Caco-2 (cell line): ENCODE results near the gene SNAPC4. TPM values are rescaled to one million over a fixed set of nuclear protein-coding genes. Genes with fewer than 3 reads are reported as not detected.

ENCODE experiments used
- BruUV-seq: library from RNA; stranded (reverse); fragments of 400-500 nt; replicated peaks from 2 replicates; lab custom pipeline; 2021; lab: Mats Ljungman, UMichigan
- CTCF ChIA-PET: fragments of 300-600 bp; sonication (Branson Sonifier 250); formaldehyde crosslinking; loops from one replicate; lab custom pipeline; 2022; ENCODE audit warnings: antibody characterized with exemption; lab: Charles Lee
- POLR2A ChIA-PET: fragments of 300-600 bp; sonication (Branson Sonifier 250); formaldehyde crosslinking; loops from one replicate; lab custom pipeline; 2022; ENCODE audit warnings: antibody characterized with exemption; lab: Charles Lee
- DNase-seq, 2 experiments: peaks; one replicate each; pipeline versions ENCODE4 v3.0.0 to v3.0.0-alpha.2; 2020 to 2022
- H3K27me3 ChIP-seq: replicated peaks from 2 replicates; pipeline ENCODE4 v1.6.0; 2011; ENCODE audit warnings: low read length; ENCODE audit not compliant: control insufficient read depth, insufficient read depth
- H3K36me3 ChIP-seq: 2 replicates; pipeline ENCODE4 v1.5.1; 2011; ENCODE audit warnings: low read length; ENCODE audit not compliant: control insufficient read depth, insufficient read depth
- H3K4me1 ChIP-seq: fragments of 250-450 bp; sonication (Bioruptor Pico); 2 replicates; pipeline ENCODE4 v1.5.1; 2020; ENCODE audit warnings: mild to moderate bottlenecking
- H3K4me3 ChIP-seq: 2 replicates; pipeline ENCODE4 v1.5.1; 2011; ENCODE audit warnings: low read depth, mild to moderate bottlenecking, control low read depth, low read length
- H3K9me3 ChIP-seq: fragments of 250-450 bp; sonication (Bioruptor Pico); 2 replicates; pipeline ENCODE4 v1.5.1; 2020; ENCODE audit warnings: mild to moderate bottlenecking, moderate library complexity
- H3K27ac Mint-ChIP-seq: one replicate; pipeline ENCODE4 v1.8.0; 2022; ENCODE audit warnings: mixed read lengths; ENCODE audit not compliant: unreplicated experiment
- H3K27me3 Mint-ChIP-seq: one replicate; pipeline ENCODE4 v1.8.0; 2022; ENCODE audit warnings: mixed read lengths; ENCODE audit not compliant: insufficient read depth, unreplicated experiment
- H3K36me3 Mint-ChIP-seq: one replicate; pipeline ENCODE4 v1.8.0; 2022; ENCODE audit warnings: mild to moderate bottlenecking, mixed read lengths; ENCODE audit not compliant: insufficient read depth, unreplicated experiment
- H3K4me1 Mint-ChIP-seq: one replicate; pipeline ENCODE4 v1.8.0; 2022; ENCODE audit warnings: low read depth, mixed read lengths; ENCODE audit not compliant: unreplicated experiment
- H3K4me3 Mint-ChIP-seq: one replicate; pipeline ENCODE4 v1.8.0; 2022; ENCODE audit warnings: mild to moderate bottlenecking, moderate library complexity, mixed read lengths; ENCODE audit not compliant: unreplicated experiment
- H3K9me3 Mint-ChIP-seq: one replicate; pipeline ENCODE4 v1.8.0; 2022; ENCODE audit warnings: mixed read lengths; ENCODE audit not compliant: unreplicated experiment
- CTCF ChIP-seq, 2 experiments: fragments of 200-600 bp in 1 of 2; IDR thresholded peaks; 1 replicate in 1 of 2; 2 replicates in 1 of 2; pipeline versions ENCODE4 v1.5.1 to v1.8.0; 2011 to 2022; ENCODE audit warnings: antibody characterized with exemption in 1 of 2, control low read depth in 1 of 2, inconsistent platforms in 1 of 2, low read depth in 1 of 2, low read length in 1 of 2, mild to moderate bottlenecking in 1 of 2, moderate library complexity in 1 of 2; ENCODE audit not compliant: insufficient read depth in 1 of 2, severe bottlenecking in 1 of 2, unreplicated experiment in 1 of 2
- intact Hi-C: fragments of 100-400 bp; cut with micrococcal nuclease; formaldehyde crosslinking; loops from one replicate; pipeline ENCODE4 v1.10.0; 2022; ENCODE audit not compliant: unreplicated experiment
- total RNA-seq: library from RNA; stranded (reverse); gene quantifications from 2 replicates; pipeline ENCODE4 v1.2.3, GENCODE V29; 2022

Gene SNAPC4
- total RNA-seq, 1 experiment from 2014 or later: 15.3 TPM

DNA sequence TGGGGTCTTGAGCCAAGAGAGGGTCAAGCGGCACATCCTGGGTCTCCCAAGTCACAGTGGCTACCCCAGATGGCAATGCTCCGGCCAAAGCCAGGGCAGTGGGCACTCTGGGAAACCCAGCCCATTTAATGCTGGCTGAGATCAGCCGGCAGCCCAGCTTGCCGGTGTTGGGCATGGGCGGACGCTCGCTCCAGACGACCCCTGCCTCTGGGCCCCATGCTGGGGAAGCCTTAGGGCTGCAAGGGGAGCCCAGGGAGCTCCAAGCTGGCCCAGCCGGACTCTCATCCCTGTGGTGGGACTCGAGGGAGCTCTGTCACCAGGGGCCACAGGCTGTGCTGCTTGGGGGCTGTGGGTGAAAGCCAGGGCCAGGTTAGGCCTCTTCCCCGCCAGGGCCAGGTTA lies 20.6 kb downstream of the SNAPC4 start:
- no peaks in the 10 kb centered on the region for H3K4me1 ChIP-seq
- ChIA-PET CTCF (interaction anchor here (0.6 kb wide), 1 partner anchor 21 kb away, joined by 4 read pairs; no protein-coding TSS in a partner anchor), POLR2A (no interaction called here)
- Mint-ChIP-seq H3K27ac (no peak overlapping the region), H3K9me3 (no peaks in the 10 kb centered on the region), H3K4me1 (no peaks in the 10 kb centered on the region), H3K36me3 (peaks cover 30% of the 10 kb centered on the region), H3K4me3 (no peak overlapping the region), H3K27me3 (no peaks in the 10 kb centered on the region)
- BruUV-seq: no TSS peak
- intact Hi-C loops: no loop called here
- peaks cover 1% of the 10 kb centered on the region; the same call in 1 of the 2 replicates for H3K36me3 ChIP-seq
- no peaks in the 10 kb centered on the region for H3K27me3 ChIP-seq
- H3K4me3 ChIP-seq: no peak overlapping the region
- no peaks in the 10 kb centered on the region for H3K9me3 ChIP-seq
- TF ChIP-seq CTCF (IDR thresholded peaks at IDR 0.05; ENCODE audit: insufficient read depth in 1 of 2, low read depth in 1 of 2, low read length in 1 of 2, severe bottlenecking in 1 of 2, unreplicated experiment in 1 of 2): no peak
- DNase-seq: no peak

DNA sequence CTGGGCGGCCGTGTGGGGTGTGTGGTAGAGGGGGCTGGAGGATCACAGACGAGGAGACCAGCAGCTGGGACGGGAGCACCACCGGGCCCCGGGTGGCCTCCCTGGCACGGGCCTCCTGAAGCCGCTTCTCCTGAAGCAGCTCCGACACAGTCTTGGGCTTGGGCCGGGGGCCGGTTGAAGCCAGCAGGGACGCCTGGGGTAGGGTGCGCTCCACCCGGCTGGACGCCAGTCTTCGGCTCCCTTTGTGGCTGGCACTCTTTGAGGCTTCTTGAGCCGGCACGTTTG lies 21.0 kb downstream of the SNAPC4 start:
- no peaks in the 10 kb centered on the region for H3K9me3 Mint-ChIP-seq
- Histone ChIP-seq H3K27me3 (no peaks in the 10 kb centered on the region), H3K4me3 (no peak overlapping the region), H3K4me1 (no peaks in the 10 kb centered on the region), H3K9me3 (no peaks in the 10 kb centered on the region), H3K36me3 (peaks cover 1% of the 10 kb centered on the region; the same call in 1 of the 2 replicates)
- CTCF ChIA-PET: no interaction called here
- no peaks in the 10 kb centered on the region for H3K4me1 Mint-ChIP-seq
- TF ChIP-seq CTCF (IDR thresholded peaks at IDR 0.05; ENCODE audit: insufficient read depth in 1 of 2, low read depth in 1 of 2, low read length in 1 of 2, severe bottlenecking in 1 of 2, unreplicated experiment in 1 of 2): no peak
- BruUV-seq: no TSS peak
- no peak overlapping the region for H3K4me3 Mint-ChIP-seq
- H3K36me3 Mint-ChIP-seq: peaks cover 28% of the 10 kb centered on the region
- no peak for DNase-seq
- intact Hi-C loops: no loop called here
- no peak overlapping the region for H3K27ac Mint-ChIP-seq
- POLR2A ChIA-PET: no interaction called here
- no peaks in the 10 kb centered on the region for H3K27me3 Mint-ChIP-seq

- intact Hi-C loops: no loop called here
- no TSS peak for BruUV-seq
- Mint-ChIP-seq H3K4me3 (no peak overlapping the region), H3K4me1 (no peaks in the 10 kb centered on the region), H3K9me3 (no peaks in the 10 kb centered on the region), H3K36me3 (peaks cover 28% of the 10 kb centered on the region), H3K27me3 (no peaks in the 10 kb centered on the region), H3K27ac (no peak overlapping the region)
- ChIA-PET POLR2A (no interaction called here), CTCF (no interaction called here)
- Histone ChIP-seq H3K27me3 (no peaks in the 10 kb centered on the region), H3K4me1 (peaks cover 5% of the 10 kb centered on the region), H3K36me3 (peaks cover 1% of the 10 kb centered on the region; the same call in 1 of the 2 replicates), H3K9me3 (no peaks in the 10 kb centered on the region), H3K4me3 (no peak overlapping the region)
- TF ChIP-seq CTCF (IDR thresholded peaks at IDR 0.05; ENCODE audit: insufficient read depth in 1 of 2, low read depth in 1 of 2, low read length in 1 of 2, severe bottlenecking in 1 of 2, unreplicated experiment in 1 of 2): no peak
- no peak for DNase-seq
These were observed 21.6 kb downstream of the SNAPC4 start for GRCh38 chr9:136378170-136379002.
